Transverse colon (tissue), 4 donors: ENCODE data around the gene CS.

Experiments
- CTCF ChIP-seq, 5 experiments: fragments of 200-600 bp in 3 of 5; fragments of 450-650 bp in 2 of 5; sonication (generic) in 3 of 5; IDR thresholded peaks; 1 replicate in 2 of 5; 2 replicates in 3 of 5; pipeline ENCODE4 v1.5.1; 2016 to 2017; ENCODE audit warnings: antibody characterized with exemption in 5 of 5, inconsistent platforms in 3 of 5, mild to moderate bottlenecking in 2 of 5, moderate library complexity in 1 of 5
- POLR2A ChIP-seq: fragments of 450-650 bp; IDR thresholded peaks from one replicate; pipeline ENCODE4 v1.6.1; 2016; ENCODE audit warnings: antibody characterized with exemption, mild to moderate bottlenecking, moderate library complexity
- POLR2AphosphoS5 ChIP-seq, 3 donors: sonication (generic); formaldehyde crosslinking; IDR thresholded peaks; one replicate each; pipeline ENCODE4 v1.6.1; 2016; ENCODE audit warnings: antibody characterized with exemption in 3 of 3

DNA sequence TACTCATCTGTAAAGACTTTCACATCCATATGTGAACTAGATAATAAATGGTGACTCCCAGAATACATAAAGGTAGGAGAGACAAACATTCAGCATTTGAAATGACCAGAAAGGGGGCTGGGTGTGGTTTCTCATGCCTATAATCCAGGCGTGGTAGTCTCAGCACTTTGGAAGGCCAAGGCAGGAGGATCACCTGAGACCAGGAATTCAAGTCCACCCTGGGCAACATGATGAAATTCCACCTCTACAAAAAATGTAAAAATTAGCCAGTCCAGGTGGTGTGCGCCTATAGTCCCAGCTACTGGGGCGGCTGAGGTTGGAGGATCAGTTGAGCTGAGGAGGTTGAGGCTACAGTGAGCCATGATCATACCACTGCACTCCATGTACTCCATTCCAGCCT, 4.1 kb upstream of the CS start:
- TF ChIP-seq CTCF (IDR thresholded peaks at IDR 0.05) (no peak), POLR2A (no peak), POLR2AphosphoS5 (IDR thresholded peaks at IDR 0.05) (no peak)
